ENCODE data around the gene LINGO3. TPM values are rescaled to one million over a fixed set of nuclear protein-coding genes. Genes with fewer than 3 reads are reported as not detected.

The LINGO3 gene
- total and polyA plus RNA-seq, 2 of the 8 experiments (the other 6 are each of a cell fraction or from before 2014, with no cell fraction given), result 0.59 TPM; not detected in 1

GRCh38 chr19:2320049-2320448 lies 12.1 kb upstream of the LINGO3 start (continued):
- no peak for TF ChIP-seq CHD7 (IDR thresholded peaks at IDR 0.05; ENCODE audit: insufficient replicate concordance, low read length)
- no peak for TF ChIP-seq ATF2 (IDR thresholded peaks at IDR 0.05; ENCODE audit: low read length)
- no peak for TF ChIP-seq MAX (IDR thresholded peaks at IDR 0.05)
- TF ChIP-seq POLR2A (IDR thresholded peaks at IDR 0.05; ENCODE audit: control extremely low read depth in 1 of 2, low read depth in 2 of 2, low read length in 2 of 2), result no peak
- no peak for TF ChIP-seq EGR1 (IDR thresholded peaks at IDR 0.05; ENCODE audit: borderline replicate concordance, low read depth, low read length)
- no peak for TF ChIP-seq SUZ12 (IDR thresholded peaks at IDR 0.05; ENCODE audit: low read length)
- no peak for TF ChIP-seq ATF3 (IDR thresholded peaks at IDR 0.05; ENCODE audit: insufficient read depth, low read depth, low read length)
- TF ChIP-seq BACH1 (IDR thresholded peaks at IDR 0.05; ENCODE audit: low read length), result no peak
- TF ChIP-seq HDAC2 (IDR thresholded peaks at IDR 0.05; ENCODE audit: borderline replicate concordance in 1 of 2, low read depth in 2 of 2, low read length in 2 of 2), result no peak
